Cerebellar nuclear complex (tissue), 1 donor: ENCODE results near the gene LTF.
"Not testable (repeated sequence)": the region's sequence is repeated elsewhere in the genome, so short reads cannot be mapped to it uniquely, and the experiment has no call there.

ENCODE experiments used
- DNase-seq, 2 experiments: peaks; one replicate each; lab custom pipeline; 2025; lab: John Stamatoyannopoulos, UW

Gene LTF

GRCh38 chr3:46442576-46443530 lies 21.9 kb downstream of the LTF start:
- DNase-seq: no peak

GRCh38 chr3:46440531-46441294 lies 24.0 kb downstream of the LTF start:
- no peak for DNase-seq

GRCh38 chr3:46438831-46439230 lies 25.9 kb downstream of the LTF start:
- no peak for DNase-seq

GRCh38 chr3:46435081-46435726 lies 29.5 kb downstream of the LTF start:
- no peak for DNase-seq

- no peak for DNase-seq
Measured at GRCh38 chr3:46433841-46434240, 30.9 kb downstream of the LTF start.

GRCh38 chr3:46433118-46433517 lies 31.6 kb downstream of the LTF start:
- DNase-seq: not testable (repeated sequence)

GRCh38 chr3:46431905-46432304 lies 32.8 kb downstream of the LTF start:
- DNase-seq: not testable (repeated sequence)

GRCh38 chr3:46430879-46431278 lies 33.8 kb downstream of the LTF start:
- not testable (repeated sequence) for DNase-seq

GRCh38 chr3:46429671-46430070 lies 35.0 kb downstream of the LTF start:
- DNase-seq: no peak

- DNase-seq: no peak
Measured at GRCh38 chr3:46429250-46429649, 35.5 kb downstream of the LTF start.

- DNase-seq: no peak
Measured at GRCh38 chr3:46427916-46428833, 36.5 kb downstream of the LTF start.

- DNase-seq: not testable (repeated sequence)
Measured at GRCh38 chr3:46427404-46427803, 37.3 kb downstream of the LTF start.

GRCh38 chr3:46426476-46426875 lies 38.2 kb downstream of the LTF start:
- not testable (repeated sequence) for DNase-seq

- DNase-seq: no peak
Measured at GRCh38 chr3:46423588-46423987, 41.1 kb downstream of the LTF start.

GRCh38 chr3:46422617-46423016 lies 42.1 kb downstream of the LTF start:
- no peak for DNase-seq

- DNase-seq: no peak
Measured at GRCh38 chr3:46420931-46421330, 43.8 kb downstream of the LTF start.

- no peak for DNase-seq
Measured at GRCh38 chr3:46419816-46420215, 44.9 kb downstream of the LTF start.

- DNase-seq: no peak
Measured at GRCh38 chr3:46417841-46418611, 46.7 kb downstream of the LTF start.

GRCh38 chr3:46416811-46417510 lies 47.7 kb downstream of the LTF start:
- no peak for DNase-seq
